ENCODE measurements around the gene ZFP3. TPM values are rescaled to one million over a fixed set of nuclear protein-coding genes. Genes with fewer than 3 reads are reported as not detected.

ZFP3 gene
- polyA plus RNA-seq, 1 of the 3 experiments (the other 2 are of a cell fraction) = 1.5 TPM

Small RNA genes within 50 kb of the gene (small RNA-seq; reads per million reads assigned to genes)
- 0 reads per million in 7 experiments for gene AC012146.4

Other genes starting within 250 kb of the ZFP3 start
- 53.2 and 64.7 TPM in 2 replicates for gene MINK1, start 245.1 kb upstream of the ZFP3 start, polyA plus RNA-seq (2012; rRNA removed)
- gene C17orf107, start 178.9 kb upstream of the ZFP3 start, polyA plus RNA-seq (2012; rRNA removed) = 0.44 and 0.52 TPM in 2 replicates
- 0.54 and 0.71 TPM in 2 replicates for gene CHRNE, start 175.4 kb upstream of the ZFP3 start, polyA plus RNA-seq (2012; rRNA removed)
- not detected in 2 replicates for gene GP1BA, start 146.2 kb upstream of the ZFP3 start, polyA plus RNA-seq (2012; rRNA removed)
- 58.5 and 82.8 TPM in 2 replicates for gene SLC25A11, start 138.4 kb upstream of the ZFP3 start, polyA plus RNA-seq (2012; rRNA removed)
- 96.5 and 115 TPM in 2 replicates for gene RNF167, start 138.2 kb upstream of the ZFP3 start, polyA plus RNA-seq (2012; rRNA removed)
- 1,627 and 2,484 TPM in 2 replicates for gene PFN1, start 129.9 kb upstream of the ZFP3 start, polyA plus RNA-seq (2012; rRNA removed)
- gene ENO3, start 127.3 kb upstream of the ZFP3 start, polyA plus RNA-seq (2012; rRNA removed) = 29.2 and 32.5 TPM in 2 replicates
- gene SPAG7, start 110.7 kb upstream of the ZFP3 start, polyA plus RNA-seq (2012; rRNA removed) = 122 and 133 TPM in 2 replicates
- 18.4 and 27.0 TPM in 2 replicates for gene CAMTA2, start 90.8 kb upstream of the ZFP3 start, polyA plus RNA-seq (2012; rRNA removed)
- gene INCA1, start 80.9 kb upstream of the ZFP3 start, polyA plus RNA-seq (2012; rRNA removed) = 1.2 and 1.3 TPM in 2 replicates
- 36.7 and 58.2 TPM in 2 replicates for gene KIF1C, start 80.5 kb upstream of the ZFP3 start, polyA plus RNA-seq (2012; rRNA removed)
- gene SLC52A1, start 43.0 kb upstream of the ZFP3 start, polyA plus RNA-seq (2012; rRNA removed) = 0.49 and 0.55 TPM in 2 replicates
- 3.4 and 3.6 TPM in 2 replicates for gene ZNF232, start 33.4 kb downstream of the ZFP3 start, polyA plus RNA-seq (2012; rRNA removed)
- not detected in 2 replicates for gene USP6, start 37.6 kb downstream of the ZFP3 start, polyA plus RNA-seq (2012; rRNA removed)
- 2.8 and 4.8 TPM in 2 replicates for gene ZNF594, start 113.4 kb downstream of the ZFP3 start, polyA plus RNA-seq (2012; rRNA removed)
- gene SCIMP, start 156.4 kb downstream of the ZFP3 start, polyA plus RNA-seq (2012; rRNA removed) = not detected in 2 replicates
- gene RABEP1, start 203.8 kb downstream of the ZFP3 start, polyA plus RNA-seq (2012; rRNA removed) = 9.7 and 12.9 TPM in 2 replicates